Thoracic aorta (tissue), 2 donors: Measurements from ENCODE around the gene TRMT11. TPM values are rescaled to one million over a fixed set of nuclear protein-coding genes. Genes with fewer than 3 reads are reported as not detected.
"Not testable (repeated sequence)": the region's sequence is repeated elsewhere in the genome, so short reads cannot be mapped to it uniquely, and the experiment has no call there.

Experiments
- ATAC-seq: fragments of 150-250 bp; one replicate; pipeline ENCODE4 v1.8.0; 2017; ENCODE audit warnings: low read depth; ENCODE audit not compliant: insufficient number of reproducible peaks, low FRiP score
- DNase-seq: peaks from one replicate; pipeline ENCODE4 v3.0.0-alpha.2; 2020; ENCODE audit warnings: low spot score
- H3K27ac ChIP-seq, 2 donors: fragments of 200-600 bp; sonication (generic); 1 replicate in 1 of 2; 2 replicates in 1 of 2; pipeline ENCODE4 v1.5.1; 2016; ENCODE audit warnings: mild to moderate bottlenecking in 2 of 2, moderate library complexity in 2 of 2
- H3K27me3 ChIP-seq: fragments of 200-600 bp; sonication (generic); replicated peaks from 2 replicates; pipeline ENCODE4 v1.6.0; 2016; ENCODE audit warnings: mild to moderate bottlenecking; ENCODE audit not compliant: insufficient read depth
- H3K36me3 ChIP-seq: fragments of 200-600 bp; sonication (generic); one replicate; pipeline ENCODE4 v1.5.1; 2016
- H3K4me1 ChIP-seq, 2 donors: fragments of 200-600 bp; sonication (generic); 1 replicate in 1 of 2; 2 replicates in 1 of 2; pipeline versions ENCODE4 v1.5.1 to v1.6.0; 2016; ENCODE audit warnings: low read depth in 2 of 2, mild to moderate bottlenecking in 1 of 2; ENCODE audit not compliant: control insufficient read depth in 1 of 2
- H3K4me3 ChIP-seq: fragments of 200-600 bp; sonication (generic); 2 replicates; pipeline ENCODE4 v1.5.1; 2016; ENCODE audit warnings: mild to moderate bottlenecking
- H3K9me3 ChIP-seq: fragments of 200-600 bp; sonication (generic); 2 replicates; pipeline ENCODE4 v1.5.1; 2016
- CTCF ChIP-seq: fragments of 200-600 bp; sonication (generic); IDR thresholded peaks from one replicate; pipeline ENCODE4 v1.5.1; 2019; ENCODE audit warnings: antibody characterized with exemption
- total RNA-seq, 2 donors: library from RNA; depleted of rRNA; stranded (reverse); fragments of >200 nt; gene quantifications; one replicate each; pipeline versions ENCODE4 v1.1.0 to v1.2.3, GENCODE V29; 2016

The TRMT11 gene
- total RNA-seq, 2 donors from 2014 or later = 33.6 to 54.0 TPM

- H3K9me3 ChIP-seq = no peaks in the 10 kb centered on the region
- peaks cover 5% of the 10 kb centered on the region for H3K36me3 ChIP-seq
- no peak overlapping the region for H3K4me3 ChIP-seq
- no peak for TF ChIP-seq CTCF
- no peaks in the 10 kb centered on the region for H3K27me3 ChIP-seq
- DNase-seq (no peak), ATAC-seq (no peak)
- H3K4me1 ChIP-seq = no peaks in the 10 kb centered on the region
- no peak overlapping the region for H3K27ac ChIP-seq
These were observed 15.6 kb upstream of the TRMT11 start for GRCh38 chr6:125970760-125971159.

GRCh38 chr6:125972478-125972877, 13.9 kb upstream of the TRMT11 start:
- H3K4me3 ChIP-seq, H3K36me3 ChIP-seq, DNase-seq, H3K9me3 ChIP-seq, H3K27me3 ChIP-seq, H3K27ac ChIP-seq, H3K4me1 ChIP-seq, ATAC-seq: not testable (repeated sequence)

- H3K27me3 ChIP-seq = no peaks in the 10 kb centered on the region
- H3K4me3 ChIP-seq = no peak overlapping the region
- peak; percentile 45 for TF ChIP-seq CTCF
- no peak for ATAC-seq
- H3K9me3 ChIP-seq = no peaks in the 10 kb centered on the region
- no peak overlapping the region for H3K27ac ChIP-seq
- H3K36me3 ChIP-seq = peaks cover 6% of the 10 kb centered on the region
- no peaks in the 10 kb centered on the region for H3K4me1 ChIP-seq
- no peak for DNase-seq
These were observed 12.0 kb upstream of the TRMT11 start for GRCh38 chr6:125974214-125974866.

- H3K4me1 ChIP-seq = no peaks in the 10 kb centered on the region
- no peaks in the 10 kb centered on the region for H3K9me3 ChIP-seq
- no peak for TF ChIP-seq CTCF
- no peak overlapping the region for H3K27ac ChIP-seq
- no peaks in the 10 kb centered on the region for H3K27me3 ChIP-seq
- H3K36me3 ChIP-seq = peaks cover 6% of the 10 kb centered on the region
- DNase-seq = no peak
- ATAC-seq = no peak
- no peak overlapping the region for H3K4me3 ChIP-seq
These were observed 7.2 kb upstream of the TRMT11 start for GRCh38 chr6:125979101-125979500.

GRCh38 chr6:125981571-125982185, 4.7 kb upstream of the TRMT11 start:
- Histone ChIP-seq H3K27me3 (no peaks in the 10 kb centered on the region), H3K36me3 (no peaks in the 10 kb centered on the region), H3K27ac (no peak overlapping the region), H3K4me3 (no peak overlapping the region), H3K4me1 (peaks cover 6 to 8% of the 10 kb centered on the region in 2 donors), H3K9me3 (no peaks in the 10 kb centered on the region)
- TF ChIP-seq CTCF = no peak
- DNase-seq (no peak), ATAC-seq (no peak)
